ENCODE data around the gene NBEA. TPM values are rescaled to one million over a fixed set of nuclear protein-coding genes. Genes with fewer than 3 reads are reported as not detected.

NBEA gene
- total RNA-seq, 1 experiment from 2014 or later, result 4.4 TPM

DNA sequence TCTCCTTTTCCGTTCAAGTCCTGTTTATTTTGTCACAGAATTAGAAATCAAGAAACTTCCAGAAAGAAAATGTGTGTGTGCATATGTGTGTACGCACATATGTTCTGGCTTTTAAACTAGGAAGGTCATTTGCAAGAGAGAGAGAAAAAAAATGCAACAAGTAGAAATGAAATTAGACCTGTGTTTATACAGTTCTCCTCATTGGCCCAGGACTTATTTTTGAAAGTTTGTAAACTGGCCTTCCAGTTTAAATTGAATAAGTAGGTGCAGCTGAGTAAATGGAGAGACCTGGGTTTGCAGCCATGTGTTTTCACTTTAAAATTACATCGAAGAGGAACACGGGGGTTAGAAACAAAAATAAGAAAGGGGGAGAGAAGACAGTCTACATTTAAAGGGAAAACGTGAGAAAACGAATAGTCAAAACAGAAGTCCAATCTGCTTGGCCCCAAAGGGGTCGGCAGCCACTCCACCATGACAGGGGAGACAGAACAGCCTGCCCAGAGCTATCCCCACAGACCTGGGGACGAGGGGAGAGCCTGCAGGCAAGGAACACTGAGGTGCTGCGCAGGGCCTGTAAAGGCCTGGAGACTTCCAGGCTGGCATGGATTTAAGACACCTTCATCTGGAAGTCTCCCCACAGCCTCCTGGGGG lies 751.2 kb downstream of the NBEA start:
- intact Hi-C loops (cut with micrococcal nuclease), result no loop called here
- Histone ChIP-seq H3K9ac (ENCODE audit: low read length) (no peak overlapping the region), H3F3A (ENCODE audit: low read length, unreplicated experiment) (no peaks in the 10 kb centered on the region), H3K27ac (ENCODE audit: low read length) (no peak overlapping the region), H2AFZ (ENCODE audit: low read length) (no peak overlapping the region), H3K79me2 (ENCODE audit: low read length) (no peaks in the 10 kb centered on the region), H3K27me3 (ENCODE audit: low read length) (no peaks in the 10 kb centered on the region), H3K9me2 (replicated peaks; ENCODE audit: low read length) (no peaks in the 10 kb centered on the region), H3K9me3 (ENCODE audit: low read length) (no peaks in the 10 kb centered on the region), H4K20me1 (ENCODE audit: low read length) (no peaks in the 10 kb centered on the region), H3K36me3 (ENCODE audit: low read depth, low read length) (no peaks in the 10 kb centered on the region), H3K4me2 (ENCODE audit: low read length) (no peak overlapping the region), H3K4me3 (ENCODE audit: low read length) (no peak overlapping the region), H3K4me1 (ENCODE audit: insufficient read depth, low read length) (no peaks in the 10 kb centered on the region)
- ChIA-PET CTCF (no interaction called here), POLR2A (ENCODE audit: unreplicated experiment) (interaction anchor here (0.7 kb wide), 1 partner anchor 23 kb away, joined by 4 read pairs; no protein-coding TSS in a partner anchor)
- no peak for TF ChIP-seq EZH2 (IDR thresholded peaks at IDR 0.05; ENCODE audit: low read length, unreplicated experiment)
- no peak for TF ChIP-seq EZH2phosphoT487 (IDR thresholded peaks at IDR 0.05; ENCODE audit: borderline replicate concordance, low read length)
- TF ChIP-seq, protein P1, sequence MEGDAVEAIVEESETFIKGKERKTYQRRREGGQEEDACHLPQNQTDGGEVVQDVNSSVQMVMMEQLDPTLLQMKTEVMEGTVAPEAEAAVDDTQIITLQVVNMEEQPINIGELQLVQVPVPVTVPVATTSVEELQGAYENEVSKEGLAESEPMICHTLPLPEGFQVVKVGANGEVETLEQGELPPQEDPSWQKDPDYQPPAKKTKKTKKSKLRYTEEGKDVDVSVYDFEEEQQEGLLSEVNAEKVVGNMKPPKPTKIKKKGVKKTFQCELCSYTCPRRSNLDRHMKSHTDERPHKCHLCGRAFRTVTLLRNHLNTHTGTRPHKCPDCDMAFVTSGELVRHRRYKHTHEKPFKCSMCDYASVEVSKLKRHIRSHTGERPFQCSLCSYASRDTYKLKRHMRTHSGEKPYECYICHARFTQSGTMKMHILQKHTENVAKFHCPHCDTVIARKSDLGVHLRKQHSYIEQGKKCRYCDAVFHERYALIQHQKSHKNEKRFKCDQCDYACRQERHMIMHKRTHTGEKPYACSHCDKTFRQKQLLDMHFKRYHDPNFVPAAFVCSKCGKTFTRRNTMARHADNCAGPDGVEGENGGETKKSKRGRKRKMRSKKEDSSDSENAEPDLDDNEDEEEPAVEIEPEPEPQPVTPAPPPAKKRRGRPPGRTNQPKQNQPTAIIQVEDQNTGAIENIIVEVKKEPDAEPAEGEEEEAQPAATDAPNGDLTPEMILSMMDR (conservative IDR thresholded peaks at IDR 0.05; ENCODE audit: low read depth, low read length), result no peak
- BruUV-seq (replicated peaks), result no TSS peak
- ATAC-seq, result no peak
- DNase-seq, result no peak

DNA sequence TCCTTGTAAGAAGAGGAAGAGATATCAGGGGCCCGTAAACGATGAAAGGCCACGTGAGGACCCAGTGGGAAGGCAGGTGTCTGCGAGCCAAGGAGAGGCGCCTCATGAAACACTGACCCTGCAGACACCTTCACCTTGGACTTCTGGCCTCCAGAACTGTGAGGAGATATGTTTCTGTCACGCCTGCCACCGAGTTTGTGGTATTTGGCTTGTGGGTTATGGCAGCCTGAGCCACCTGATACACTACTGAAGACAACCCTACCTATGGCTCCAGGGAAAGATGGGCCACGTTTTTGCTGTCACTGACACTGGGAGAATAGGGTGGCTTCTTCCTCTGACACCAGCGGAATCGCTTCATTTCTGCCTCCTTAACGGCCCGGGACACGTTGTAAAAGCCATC lies 752.0 kb downstream of the NBEA start:
- intact Hi-C loops (cut with micrococcal nuclease), result no loop called here
- Histone ChIP-seq H3K4me2 (ENCODE audit: low read length) (no peak overlapping the region), H3K9me2 (replicated peaks; ENCODE audit: low read length) (no peaks in the 10 kb centered on the region), H3F3A (ENCODE audit: low read length, unreplicated experiment) (no peaks in the 10 kb centered on the region), H3K4me3 (ENCODE audit: low read length) (no peak overlapping the region), H2AFZ (ENCODE audit: low read length) (no peak overlapping the region), H3K27ac (ENCODE audit: low read length) (no peak overlapping the region), H3K4me1 (ENCODE audit: insufficient read depth, low read length) (peaks cover 4% of the 10 kb centered on the region; the same call in 1 of the 2 replicates), H3K27me3 (ENCODE audit: low read length) (no peaks in the 10 kb centered on the region), H3K79me2 (ENCODE audit: low read length) (no peaks in the 10 kb centered on the region), H4K20me1 (ENCODE audit: low read length) (no peaks in the 10 kb centered on the region), H3K36me3 (ENCODE audit: low read depth, low read length) (no peaks in the 10 kb centered on the region), H3K9me3 (ENCODE audit: low read length) (no peaks in the 10 kb centered on the region), H3K9ac (ENCODE audit: low read length) (no peak overlapping the region)
- no peak for TF ChIP-seq EZH2phosphoT487 (IDR thresholded peaks at IDR 0.05; ENCODE audit: borderline replicate concordance, low read length)
- no peak for TF ChIP-seq EZH2 (IDR thresholded peaks at IDR 0.05; ENCODE audit: low read length, unreplicated experiment)
- TF ChIP-seq, protein P1 (conservative IDR thresholded peaks at IDR 0.05; ENCODE audit: low read depth, low read length), result no peak
- ChIA-PET POLR2A (ENCODE audit: unreplicated experiment) (interaction anchor here (0.7 kb wide), 1 partner anchor 22 kb away, joined by 4 read pairs; no protein-coding TSS in a partner anchor), CTCF (no interaction called here)
- no TSS peak for BruUV-seq (replicated peaks)
- ATAC-seq, result no peak
- DNase-seq, result no peak
